GM21717 (cell line): ENCODE measurements around the gene NAT14.

Source experiments
- ATAC-seq: cut with Tn5 transposase; IDR thresholded peaks from one replicate; pipeline ENCODE4 v1.9.1; 2021; ENCODE audit warnings: mild to moderate bottlenecking, moderate library complexity; ENCODE audit not compliant: unreplicated experiment

Gene NAT14

GRCh38 chr19:55467236-55468053 lies 17.5 kb upstream of the NAT14 start:
- ATAC-seq = peak; percentile 54

- ATAC-seq = no peak
Measured at GRCh38 chr19:55468054-55468393, 17.0 kb upstream of the NAT14 start.

GRCh38 chr19:55471266-55471665 lies 13.7 kb upstream of the NAT14 start:
- ATAC-seq = no peak

GRCh38 chr19:55472463-55472862 lies 12.5 kb upstream of the NAT14 start:
- ATAC-seq = no peak

GRCh38 chr19:55473225-55474012 lies 11.6 kb upstream of the NAT14 start:
- ATAC-seq = no peak

- ATAC-seq = no peak
Measured at GRCh38 chr19:55474269-55475265, 10.4 kb upstream of the NAT14 start.

- ATAC-seq = peak; percentile 67
Measured at GRCh38 chr19:55476100-55476775, 8.8 kb upstream of the NAT14 start, which contains the start of gene ZNF628. ZNF628 (plus strand) TSS chr19:55476617; CDS start chr19:55479911, 3,294 bp downstream.

- ATAC-seq = no peak
Measured at GRCh38 chr19:55477905-55478304, 7.1 kb upstream of the NAT14 start.

- no peak for ATAC-seq
Measured at GRCh38 chr19:55478364-55478763, 6.6 kb upstream of the NAT14 start.

GRCh38 chr19:55479045-55479444 lies 5.9 kb upstream of the NAT14 start:
- ATAC-seq = no peak

- no peak for ATAC-seq
Measured at GRCh38 chr19:55479451-55480230, 5.3 kb upstream of the NAT14 start.

- no peak for ATAC-seq
Measured at GRCh38 chr19:55481148-55481793, 3.7 kb upstream of the NAT14 start.

GRCh38 chr19:55481794-55482155 lies 3.2 kb upstream of the NAT14 start:
- no peak for ATAC-seq

- no peak for ATAC-seq
Measured at GRCh38 chr19:55482156-55482961, 2.6 kb upstream of the NAT14 start.

GRCh38 chr19:55482967-55483705 lies 1.9 kb upstream of the NAT14 start:
- ATAC-seq = no peak

- no peak for ATAC-seq
Measured at GRCh38 chr19:55483706-55484592, 1.0 kb upstream of the NAT14 start.
